D721Med (cell line): ENCODE measurements around the gene HSD11B2.

Experiments
- DNase-seq: peaks from one replicate; pipeline ENCODE4 v3.0.0; 2011; ENCODE audit warnings: low spot score; ENCODE audit not compliant: insufficient read length
- FAIRE-seq: peaks from 2 replicates; lab custom pipeline; 2011; peaks lifted over from hg19 to GRCh38; lab: Jason Lieb, UNC
- TF ChIP-seq, protein P1 (sequence below): IDR thresholded peaks from 2 replicates; pipeline ENCODE4 v1.5.1; 2012; ENCODE audit warnings: mild to moderate bottlenecking, control low read depth; ENCODE audit not compliant: insufficient read depth; ENCODE audit errors: missing control alignments

The HSD11B2 gene

GRCh38 chr16:67431775-67432505 is 1.0 kb downstream of the HSD11B2 start:
- TF ChIP-seq, protein P1, sequence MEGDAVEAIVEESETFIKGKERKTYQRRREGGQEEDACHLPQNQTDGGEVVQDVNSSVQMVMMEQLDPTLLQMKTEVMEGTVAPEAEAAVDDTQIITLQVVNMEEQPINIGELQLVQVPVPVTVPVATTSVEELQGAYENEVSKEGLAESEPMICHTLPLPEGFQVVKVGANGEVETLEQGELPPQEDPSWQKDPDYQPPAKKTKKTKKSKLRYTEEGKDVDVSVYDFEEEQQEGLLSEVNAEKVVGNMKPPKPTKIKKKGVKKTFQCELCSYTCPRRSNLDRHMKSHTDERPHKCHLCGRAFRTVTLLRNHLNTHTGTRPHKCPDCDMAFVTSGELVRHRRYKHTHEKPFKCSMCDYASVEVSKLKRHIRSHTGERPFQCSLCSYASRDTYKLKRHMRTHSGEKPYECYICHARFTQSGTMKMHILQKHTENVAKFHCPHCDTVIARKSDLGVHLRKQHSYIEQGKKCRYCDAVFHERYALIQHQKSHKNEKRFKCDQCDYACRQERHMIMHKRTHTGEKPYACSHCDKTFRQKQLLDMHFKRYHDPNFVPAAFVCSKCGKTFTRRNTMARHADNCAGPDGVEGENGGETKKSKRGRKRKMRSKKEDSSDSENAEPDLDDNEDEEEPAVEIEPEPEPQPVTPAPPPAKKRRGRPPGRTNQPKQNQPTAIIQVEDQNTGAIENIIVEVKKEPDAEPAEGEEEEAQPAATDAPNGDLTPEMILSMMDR = no peak
- FAIRE-seq = no peak
- DNase-seq = no peak

DNA sequence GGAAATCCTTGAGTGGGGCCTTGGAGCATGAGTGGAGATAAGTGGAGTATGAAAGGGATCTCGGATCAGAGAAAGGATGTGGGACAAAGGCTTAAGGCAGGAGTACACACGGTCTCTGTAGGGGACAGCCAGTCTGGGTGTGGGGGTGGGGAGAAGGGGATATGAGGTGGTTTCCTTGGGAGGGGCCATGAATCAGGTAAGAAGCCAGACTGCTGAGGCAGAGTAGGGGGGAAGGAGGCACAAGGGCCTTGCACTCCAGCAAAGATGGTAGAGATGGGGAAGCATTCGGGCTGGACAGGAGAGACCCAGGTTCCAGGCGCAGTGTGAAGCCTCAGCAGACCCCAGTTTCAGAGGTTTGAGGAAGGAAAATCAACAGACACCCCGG is 1.6 kb downstream of the HSD11B2 start:
- FAIRE-seq = no peak
- DNase-seq = no peak
- TF ChIP-seq, protein P1 = no peak

GRCh38 chr16:67433131-67433719 is 2.3 kb downstream of the HSD11B2 start:
- TF ChIP-seq, protein P1 = no peak
- FAIRE-seq (no peak), DNase-seq (no peak)

DNA sequence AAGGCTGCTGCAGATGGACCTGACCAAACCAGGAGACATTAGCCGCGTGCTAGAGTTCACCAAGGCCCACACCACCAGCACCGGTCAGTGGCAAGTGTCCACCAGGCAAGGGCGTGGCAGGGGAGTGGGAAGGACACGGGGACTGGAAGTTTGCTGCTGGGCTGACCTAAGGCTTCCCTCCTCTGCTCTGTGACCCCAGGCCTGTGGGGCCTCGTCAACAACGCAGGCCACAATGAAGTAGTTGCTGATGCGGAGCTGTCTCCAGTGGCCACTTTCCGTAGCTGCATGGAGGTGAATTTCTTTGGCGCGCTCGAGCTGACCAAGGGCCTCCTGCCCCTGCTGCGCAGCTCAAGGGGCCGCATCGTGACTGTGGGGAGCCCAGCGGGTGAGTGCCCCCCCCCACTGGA is 4.8 kb downstream of the HSD11B2 start:
- FAIRE-seq (no peak), DNase-seq (no peak)
- TF ChIP-seq, protein P1 = no peak

DNA sequence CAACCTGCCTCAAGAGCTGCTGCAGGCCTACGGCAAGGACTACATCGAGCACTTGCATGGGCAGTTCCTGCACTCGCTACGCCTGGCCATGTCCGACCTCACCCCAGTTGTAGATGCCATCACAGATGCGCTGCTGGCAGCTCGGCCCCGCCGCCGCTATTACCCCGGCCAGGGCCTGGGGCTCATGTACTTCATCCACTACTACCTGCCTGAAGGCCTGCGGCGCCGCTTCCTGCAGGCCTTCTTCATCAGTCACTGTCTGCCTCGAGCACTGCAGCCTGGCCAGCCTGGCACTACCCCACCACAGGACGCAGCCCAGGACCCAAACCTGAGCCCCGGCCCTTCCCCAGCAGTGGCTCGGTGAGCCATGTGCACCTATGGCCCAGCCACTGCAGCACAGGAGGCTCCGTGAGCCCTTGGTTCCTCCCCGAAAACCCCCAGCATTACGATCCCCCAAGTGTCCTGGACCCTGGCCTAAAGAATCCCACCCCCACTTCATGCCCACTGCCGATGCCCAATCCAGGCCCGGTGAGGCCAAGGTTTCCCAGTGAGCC is 5.8 kb downstream of the HSD11B2 start:
- FAIRE-seq (no peak), DNase-seq (no peak)
- TF ChIP-seq, protein P1 = no peak

- no peak for FAIRE-seq
- TF ChIP-seq, protein P1 = no peak
- no peak for DNase-seq
Observed at GRCh38 chr16:67437513-67437912, 6.6 kb downstream of the HSD11B2 start.
